DMS153 (cell line): ENCODE results near the gene TIMM13.
A peak's percentile ranks its signal among the peaks of the same experiment; 100 is the strongest.

Source experiments
- DNase-seq: peaks from one replicate; lab custom pipeline; 2025; lab: John Stamatoyannopoulos, UW

Gene TIMM13

DNA sequence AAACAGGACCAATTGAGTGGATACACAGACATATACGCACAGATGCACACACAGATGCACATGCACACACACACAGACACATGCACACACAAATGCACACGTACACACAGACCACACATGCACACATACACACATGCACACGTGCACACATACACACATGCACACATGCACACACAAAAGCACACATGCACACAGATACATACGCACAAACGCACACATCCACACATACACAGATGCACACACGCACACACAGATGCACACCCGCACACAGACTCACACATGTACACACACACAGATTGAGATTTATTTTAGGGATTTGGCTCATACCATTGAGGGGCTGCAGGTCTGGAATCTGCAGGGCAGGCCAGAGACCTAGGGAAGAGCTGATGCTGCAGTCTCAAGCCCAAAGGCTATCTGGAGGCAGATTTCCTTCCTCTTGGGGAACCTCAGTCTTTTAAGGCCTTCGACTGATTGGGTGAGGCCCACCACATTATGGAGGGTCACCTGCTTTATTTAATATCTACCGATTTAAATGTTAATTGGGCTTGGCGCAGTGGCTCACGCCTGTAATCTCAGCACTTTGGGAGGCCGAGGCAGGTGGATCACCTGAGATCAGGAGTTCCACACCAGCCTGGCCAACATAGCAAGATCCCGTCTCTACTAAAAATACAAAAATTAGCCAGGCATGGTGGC is 44.7 kb downstream of the TIMM13 start:
- DNase-seq: no peak

DNA sequence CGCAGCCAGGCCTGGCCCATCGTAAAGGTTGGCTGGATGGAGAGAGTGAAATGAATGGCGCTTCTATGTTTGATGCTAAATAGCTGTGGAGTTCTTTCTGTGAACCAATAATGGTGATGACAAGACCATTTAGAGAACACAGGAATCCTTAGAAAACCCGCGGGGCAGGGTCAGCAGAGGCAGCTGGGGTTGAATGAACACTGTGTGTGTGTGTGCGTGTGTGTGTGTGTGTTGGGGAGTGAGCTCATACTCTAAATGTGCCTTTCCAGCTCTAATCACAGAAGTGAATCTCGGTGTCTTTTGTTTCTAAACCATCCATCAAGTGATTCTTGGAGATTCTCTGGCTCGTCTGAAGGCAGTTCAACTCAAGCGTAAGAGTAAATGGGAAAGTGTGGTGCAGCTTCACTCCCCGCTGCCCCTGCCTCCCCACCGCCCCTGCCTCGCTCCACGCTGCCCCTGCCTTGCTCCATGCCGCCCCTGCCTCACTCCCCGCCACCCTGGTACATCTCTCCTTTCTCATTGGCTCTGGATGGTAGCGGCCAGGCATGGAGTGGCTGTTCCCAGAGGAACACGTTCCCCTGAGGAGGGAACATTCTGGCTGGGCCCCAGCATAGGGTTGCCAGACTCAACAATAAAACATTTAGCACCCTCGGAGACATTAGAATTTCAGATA is 46.1 kb downstream of the TIMM13 start:
- no peak for DNase-seq

DNA sequence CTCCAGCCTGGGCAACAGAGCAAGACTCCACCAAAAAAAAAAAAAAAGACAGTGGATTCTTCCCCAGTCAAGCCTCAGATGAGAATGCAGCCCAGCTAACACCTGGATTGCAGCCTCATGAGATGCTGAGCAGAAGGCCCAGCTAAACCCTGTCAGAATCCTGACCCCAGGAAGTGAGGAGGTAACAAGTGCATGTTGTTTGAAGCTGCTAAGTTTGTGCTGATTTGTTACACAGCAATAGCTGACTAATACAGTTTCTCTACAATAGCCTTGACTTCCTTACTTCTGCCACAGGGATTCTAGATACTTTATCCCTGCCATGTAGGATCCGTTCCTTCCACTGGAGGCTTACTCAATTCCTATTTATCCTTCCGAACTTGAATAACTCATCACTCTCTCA is 46.8 kb downstream of the TIMM13 start:
- DNase-seq: no peak

DNA sequence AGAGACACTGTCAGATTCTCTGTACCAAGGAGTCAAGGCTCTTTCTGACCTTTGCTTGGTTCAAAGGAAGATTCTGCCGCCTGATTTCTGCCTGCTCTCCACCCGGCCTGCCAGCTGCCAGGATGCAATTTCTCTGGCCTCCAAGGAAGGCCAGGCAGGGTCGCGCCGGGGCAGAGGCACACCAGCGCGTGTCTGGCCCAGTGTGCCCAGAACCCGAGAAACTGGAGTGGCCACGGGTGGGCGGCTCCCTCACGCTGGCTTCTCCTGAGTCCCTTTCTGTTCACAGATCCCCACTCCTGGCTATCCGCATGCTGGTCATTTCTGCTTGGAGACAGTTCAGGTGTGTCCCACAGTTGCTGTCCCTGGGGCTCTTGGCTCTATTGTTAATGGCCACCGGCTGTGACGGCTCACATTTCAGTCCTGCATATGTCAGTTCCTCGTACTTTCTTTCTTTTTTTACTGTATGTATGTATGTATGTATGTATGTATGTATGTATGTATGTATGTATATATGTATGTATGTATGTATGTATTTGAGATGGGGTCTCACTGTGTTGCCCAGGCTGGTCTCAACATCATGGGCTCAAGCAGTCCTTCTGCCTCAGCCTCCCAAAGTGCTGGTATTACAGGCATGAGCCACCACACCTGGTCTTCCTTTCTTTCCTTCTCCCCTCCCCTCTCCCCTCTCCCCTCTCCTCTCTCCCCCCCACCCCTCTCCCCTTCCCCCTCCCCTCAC is 50.4 kb downstream of the TIMM13 start:
- DNase-seq: peak; percentile 13
